ENCODE measurements around the gene PRAME. TPM values are rescaled to one million over a fixed set of nuclear protein-coding genes. Genes with fewer than 3 reads are reported as not detected.

Gene PRAME
- total RNA-seq, 1 experiment from 2014 or later: 17.1 TPM

DNA sequence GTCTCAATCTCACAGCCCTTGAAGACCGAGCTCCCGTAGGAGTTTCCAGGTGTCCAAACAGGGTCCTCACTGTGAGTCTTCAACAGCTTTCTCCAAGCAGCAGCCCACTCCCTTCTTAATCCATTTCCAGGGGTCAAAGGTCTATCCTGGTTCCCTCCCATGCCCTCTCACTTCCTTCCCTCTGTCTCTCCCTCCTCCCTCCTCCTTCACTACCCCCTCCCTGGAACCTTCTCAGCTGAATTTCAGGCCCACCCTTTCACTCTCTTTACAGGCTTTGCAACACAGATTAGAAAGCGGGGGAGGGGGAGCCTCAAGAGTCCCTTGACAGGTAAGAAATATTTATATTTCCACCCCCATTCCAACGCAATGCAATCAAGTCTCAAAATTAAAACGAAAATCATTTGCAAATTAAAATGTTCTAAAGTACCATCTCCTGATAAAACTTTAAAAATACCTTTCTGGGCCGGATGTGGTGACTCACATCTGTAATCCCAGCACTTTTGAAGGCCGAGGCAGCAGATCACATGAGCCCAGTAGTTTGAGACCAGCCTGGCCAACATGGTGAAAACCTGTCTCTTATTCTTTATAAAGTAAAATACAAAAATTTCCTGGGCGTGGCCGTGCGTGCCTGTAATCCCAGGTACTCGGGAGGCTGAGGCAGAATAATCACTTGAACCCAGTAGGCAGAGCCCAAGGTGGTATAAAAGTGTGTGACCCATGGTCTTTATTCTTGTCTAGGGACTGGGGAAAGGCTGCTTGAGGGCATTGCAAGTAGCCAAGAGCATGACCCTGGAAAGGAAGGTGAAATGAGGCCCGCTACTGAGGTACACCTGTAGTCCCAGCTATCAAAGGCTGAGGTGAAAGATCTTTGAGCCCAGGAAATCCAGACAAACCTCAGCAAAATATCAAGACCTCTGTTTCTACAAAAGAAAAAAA is 38.1 kb downstream of the PRAME start:
- TF ChIP-seq EZH2 (IDR thresholded peaks at IDR 0.05; ENCODE audit: low read length, unreplicated experiment) (no peak), EZH2phosphoT487 (IDR thresholded peaks at IDR 0.05; ENCODE audit: borderline replicate concordance, low read length) (no peak), CTCF (conservative IDR thresholded peaks at IDR 0.05; ENCODE audit: low read depth, low read length) (no peak)
- Histone ChIP-seq H3K9me2 (replicated peaks; ENCODE audit: low read length) (no peaks in the 10 kb centered on the region), H3F3A (ENCODE audit: low read length, unreplicated experiment) (no peaks in the 10 kb centered on the region), H3K4me3 (ENCODE audit: low read length) (no peak overlapping the region), H3K9me3 (ENCODE audit: low read length) (no peaks in the 10 kb centered on the region), H3K4me1 (ENCODE audit: insufficient read depth, low read length) (no peaks in the 10 kb centered on the region), H3K27ac (ENCODE audit: low read length) (no peak overlapping the region), H3K79me2 (ENCODE audit: low read length) (no peaks in the 10 kb centered on the region), H4K20me1 (ENCODE audit: low read length) (no peaks in the 10 kb centered on the region), H2AFZ (ENCODE audit: low read length) (no peak overlapping the region), H3K4me2 (ENCODE audit: low read length) (no peak overlapping the region), H3K36me3 (ENCODE audit: low read depth, low read length) (no peaks in the 10 kb centered on the region), H3K27me3 (ENCODE audit: low read length) (peaks cover 15% of the 10 kb centered on the region), H3K9ac (ENCODE audit: low read length) (no peak overlapping the region)
- no peak for ATAC-seq
- BruUV-seq (replicated peaks): no TSS peak
- ChIA-PET CTCF (no interaction called here), POLR2A (ENCODE audit: unreplicated experiment) (no interaction called here)
- peak; percentile 4 for DNase-seq
- intact Hi-C loops (cut with micrococcal nuclease): no loop called here

GRCh38 chr22:22520020-22520656 is 38.9 kb downstream of the PRAME start, which contains the start of gene ZNF280A:
ZNF280A (minus strand) TSS chr22:22520270; CDS start chr22:22515630, 4,640 bp downstream.
- Histone ChIP-seq H3K4me2 (ENCODE audit: low read length) (no peak within 1 kb of the TSS), H3K36me3 (ENCODE audit: low read depth, low read length) (no peaks in the 10 kb centered on the region), H3F3A (ENCODE audit: low read length, unreplicated experiment) (no peaks in the 10 kb centered on the region), H4K20me1 (ENCODE audit: low read length) (no peaks in the 10 kb centered on the region), H2AFZ (ENCODE audit: low read length) (no peak within 1 kb of the TSS), H3K9me3 (ENCODE audit: low read length) (no peaks in the 10 kb centered on the region), H3K9me2 (replicated peaks; ENCODE audit: low read length) (no peaks in the 10 kb centered on the region), H3K4me1 (ENCODE audit: insufficient read depth, low read length) (no peaks in the 10 kb centered on the region), H3K27ac (ENCODE audit: low read length) (no peak within 1 kb of the TSS), H3K9ac (ENCODE audit: low read length) (no peak within 1 kb of the TSS), H3K79me2 (ENCODE audit: low read length) (no peaks in the 10 kb centered on the region), H3K27me3 (ENCODE audit: low read length) (peaks cover 13% of the 10 kb centered on the region), H3K4me3 (ENCODE audit: low read length) (no peak within 1 kb of the TSS)
- no TSS peak for BruUV-seq (replicated peaks)
- POLR2A ChIA-PET (ENCODE audit: unreplicated experiment): no interaction called here
- intact Hi-C loops (cut with micrococcal nuclease): no loop called here
- DNase-seq: no peak
- TF ChIP-seq EZH2phosphoT487 (IDR thresholded peaks at IDR 0.05; ENCODE audit: borderline replicate concordance, low read length) (no peak), EZH2 (IDR thresholded peaks at IDR 0.05; ENCODE audit: low read length, unreplicated experiment) (no peak), CTCF (conservative IDR thresholded peaks at IDR 0.05; ENCODE audit: low read depth, low read length) (no peak)
- CTCF ChIA-PET: no interaction called here
- no peak for ATAC-seq
